GM19324 (cell line): ENCODE results near the gene TP53BP1.
A peak's percentile ranks its signal among the peaks of the same experiment; 100 is the strongest.
"Not testable (repeated sequence)": the region's sequence is repeated elsewhere in the genome, so short reads cannot be mapped to it uniquely, and the experiment has no call there.

Experiments
- ATAC-seq: cut with Tn5 transposase; IDR thresholded peaks from one replicate; pipeline ENCODE4 v1.9.1; 2021; ENCODE audit warnings: mild to moderate bottlenecking, moderate library complexity; ENCODE audit not compliant: unreplicated experiment, low FRiP score

TP53BP1 gene, protein sequence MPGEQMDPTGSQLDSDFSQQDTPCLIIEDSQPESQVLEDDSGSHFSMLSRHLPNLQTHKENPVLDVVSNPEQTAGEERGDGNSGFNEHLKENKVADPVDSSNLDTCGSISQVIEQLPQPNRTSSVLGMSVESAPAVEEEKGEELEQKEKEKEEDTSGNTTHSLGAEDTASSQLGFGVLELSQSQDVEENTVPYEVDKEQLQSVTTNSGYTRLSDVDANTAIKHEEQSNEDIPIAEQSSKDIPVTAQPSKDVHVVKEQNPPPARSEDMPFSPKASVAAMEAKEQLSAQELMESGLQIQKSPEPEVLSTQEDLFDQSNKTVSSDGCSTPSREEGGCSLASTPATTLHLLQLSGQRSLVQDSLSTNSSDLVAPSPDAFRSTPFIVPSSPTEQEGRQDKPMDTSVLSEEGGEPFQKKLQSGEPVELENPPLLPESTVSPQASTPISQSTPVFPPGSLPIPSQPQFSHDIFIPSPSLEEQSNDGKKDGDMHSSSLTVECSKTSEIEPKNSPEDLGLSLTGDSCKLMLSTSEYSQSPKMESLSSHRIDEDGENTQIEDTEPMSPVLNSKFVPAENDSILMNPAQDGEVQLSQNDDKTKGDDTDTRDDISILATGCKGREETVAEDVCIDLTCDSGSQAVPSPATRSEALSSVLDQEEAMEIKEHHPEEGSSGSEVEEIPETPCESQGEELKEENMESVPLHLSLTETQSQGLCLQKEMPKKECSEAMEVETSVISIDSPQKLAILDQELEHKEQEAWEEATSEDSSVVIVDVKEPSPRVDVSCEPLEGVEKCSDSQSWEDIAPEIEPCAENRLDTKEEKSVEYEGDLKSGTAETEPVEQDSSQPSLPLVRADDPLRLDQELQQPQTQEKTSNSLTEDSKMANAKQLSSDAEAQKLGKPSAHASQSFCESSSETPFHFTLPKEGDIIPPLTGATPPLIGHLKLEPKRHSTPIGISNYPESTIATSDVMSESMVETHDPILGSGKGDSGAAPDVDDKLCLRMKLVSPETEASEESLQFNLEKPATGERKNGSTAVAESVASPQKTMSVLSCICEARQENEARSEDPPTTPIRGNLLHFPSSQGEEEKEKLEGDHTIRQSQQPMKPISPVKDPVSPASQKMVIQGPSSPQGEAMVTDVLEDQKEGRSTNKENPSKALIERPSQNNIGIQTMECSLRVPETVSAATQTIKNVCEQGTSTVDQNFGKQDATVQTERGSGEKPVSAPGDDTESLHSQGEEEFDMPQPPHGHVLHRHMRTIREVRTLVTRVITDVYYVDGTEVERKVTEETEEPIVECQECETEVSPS (N-terminal part only)

DNA sequence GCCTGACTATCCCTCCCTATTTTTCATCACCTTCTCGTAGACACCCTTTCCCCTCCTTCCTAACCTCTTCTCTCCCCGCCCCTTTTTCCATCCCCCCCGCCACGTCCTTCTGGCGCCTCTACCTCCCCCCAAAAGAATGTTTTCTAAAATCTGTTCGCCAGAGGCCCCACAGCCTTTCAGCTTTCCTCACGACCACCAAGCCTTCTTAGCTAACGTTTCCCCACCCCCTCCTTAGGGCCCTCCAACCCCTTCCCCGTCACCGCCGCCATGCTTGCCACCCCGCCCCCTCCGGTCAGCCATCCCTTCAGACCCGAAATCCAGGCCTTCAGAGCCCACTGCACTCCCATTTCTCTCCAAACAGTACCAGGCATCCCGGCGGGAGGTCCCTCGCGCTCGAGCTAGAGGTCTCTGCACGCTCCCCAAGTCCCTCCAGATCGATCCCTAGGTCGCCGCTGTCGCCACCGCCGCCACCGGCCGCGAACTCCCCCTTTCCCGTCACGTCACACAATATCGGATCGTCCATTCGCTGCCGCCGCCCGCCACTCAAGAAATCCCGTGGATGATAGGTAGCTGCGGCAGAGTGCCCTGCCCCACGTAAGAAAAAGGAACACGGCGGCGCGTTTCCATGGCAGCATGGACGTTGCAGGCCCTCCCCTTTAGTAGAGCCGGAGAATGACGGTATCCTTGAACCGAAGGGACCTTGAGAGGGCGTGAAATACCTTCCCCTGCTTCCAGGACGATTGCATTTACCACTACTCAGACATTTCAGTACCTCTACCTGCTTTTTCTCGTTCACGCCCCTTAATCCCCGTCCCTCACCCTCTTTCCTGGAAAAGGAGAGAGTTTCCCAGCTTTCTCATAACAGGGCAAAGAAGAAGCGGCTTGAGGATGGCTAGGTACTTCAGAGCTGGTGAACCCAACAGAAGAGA is at the start of gene TP53BP1:
TSS of gene TP53BP1 (minus strand) at position 484 of the 929 bp plus-strand sequence. CDS start at position 371, 113 bp downstream.
- ATAC-seq, result peak; percentile 99

DNA sequence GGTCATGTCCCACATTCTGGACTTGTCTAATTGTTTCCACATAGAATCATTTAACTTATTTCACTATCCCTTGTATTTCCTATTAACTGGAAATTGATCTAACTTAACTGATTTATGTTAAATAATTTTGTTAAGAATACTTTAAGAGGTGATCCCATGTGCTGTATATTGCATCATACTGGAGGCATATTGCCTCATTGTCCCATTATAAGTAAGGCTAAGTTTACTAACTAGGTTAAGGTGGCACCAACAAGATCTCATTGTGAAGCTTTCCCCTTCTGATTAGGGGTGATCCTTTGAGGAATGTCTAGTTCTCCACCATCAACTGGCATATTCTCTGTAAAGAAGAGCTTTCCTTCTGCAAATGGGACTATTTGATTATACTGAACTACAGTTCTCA is 48.8 kb upstream of the TP53BP1 start:
- no peak for ATAC-seq

DNA sequence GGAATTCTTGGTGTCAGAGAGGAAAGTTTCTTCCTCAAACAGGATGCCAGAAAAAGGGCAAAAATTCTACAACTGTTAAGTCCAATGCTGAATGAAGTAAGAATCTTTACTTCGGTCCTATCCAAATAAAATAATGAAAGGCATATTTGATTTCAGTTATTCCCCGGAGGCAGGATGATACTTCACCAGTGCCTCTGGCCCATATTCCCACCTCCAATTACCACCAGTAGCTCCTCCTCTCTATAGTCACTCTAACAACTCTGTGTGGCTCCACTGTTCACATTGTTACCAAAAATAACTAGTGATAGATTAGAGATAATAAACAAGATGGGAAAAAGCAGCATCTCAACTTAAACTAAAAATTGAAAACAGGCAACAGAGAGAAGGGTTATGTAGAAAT is 45.1 kb upstream of the TP53BP1 start:
- ATAC-seq, result no peak

DNA sequence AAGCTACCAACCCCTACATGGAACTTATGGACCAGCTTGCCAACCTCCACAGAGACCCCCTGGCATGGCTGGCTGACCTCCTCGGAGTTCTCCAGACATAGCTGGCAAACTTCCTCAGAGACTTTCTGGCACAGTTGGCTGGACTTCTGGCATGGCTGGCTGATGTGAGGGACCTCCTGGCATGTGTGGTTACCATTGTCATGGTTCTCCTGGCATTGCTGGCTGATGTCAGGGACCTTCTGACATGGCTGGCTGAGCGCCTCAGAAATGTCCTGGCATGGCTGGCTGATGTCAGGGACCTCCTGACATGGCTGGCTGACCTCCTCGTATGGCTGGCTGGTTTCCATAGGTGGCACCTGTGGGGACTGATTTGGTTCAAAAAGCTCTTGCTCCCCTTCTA is 41.9 kb upstream of the TP53BP1 start:
- ATAC-seq, result no peak

DNA sequence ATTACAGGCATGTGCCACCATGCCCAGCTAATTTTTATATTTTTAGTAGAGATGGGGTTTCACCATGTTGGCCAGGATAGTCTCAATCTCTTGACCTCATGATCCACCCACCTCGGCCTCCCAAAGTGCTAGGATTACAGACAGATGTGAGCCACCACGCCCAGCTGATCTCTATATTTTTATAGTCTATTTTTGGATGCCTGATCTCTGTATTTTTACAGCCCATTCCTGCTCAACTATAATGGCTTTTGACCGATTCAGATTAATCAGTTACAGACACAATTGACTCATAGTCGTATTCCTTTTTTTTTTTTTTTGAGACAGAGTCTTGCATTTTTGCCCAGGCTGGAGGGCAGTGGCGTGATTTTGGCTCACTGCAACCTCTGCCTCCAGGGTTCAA is 39.9 kb upstream of the TP53BP1 start:
- not testable (repeated sequence) for ATAC-seq

DNA sequence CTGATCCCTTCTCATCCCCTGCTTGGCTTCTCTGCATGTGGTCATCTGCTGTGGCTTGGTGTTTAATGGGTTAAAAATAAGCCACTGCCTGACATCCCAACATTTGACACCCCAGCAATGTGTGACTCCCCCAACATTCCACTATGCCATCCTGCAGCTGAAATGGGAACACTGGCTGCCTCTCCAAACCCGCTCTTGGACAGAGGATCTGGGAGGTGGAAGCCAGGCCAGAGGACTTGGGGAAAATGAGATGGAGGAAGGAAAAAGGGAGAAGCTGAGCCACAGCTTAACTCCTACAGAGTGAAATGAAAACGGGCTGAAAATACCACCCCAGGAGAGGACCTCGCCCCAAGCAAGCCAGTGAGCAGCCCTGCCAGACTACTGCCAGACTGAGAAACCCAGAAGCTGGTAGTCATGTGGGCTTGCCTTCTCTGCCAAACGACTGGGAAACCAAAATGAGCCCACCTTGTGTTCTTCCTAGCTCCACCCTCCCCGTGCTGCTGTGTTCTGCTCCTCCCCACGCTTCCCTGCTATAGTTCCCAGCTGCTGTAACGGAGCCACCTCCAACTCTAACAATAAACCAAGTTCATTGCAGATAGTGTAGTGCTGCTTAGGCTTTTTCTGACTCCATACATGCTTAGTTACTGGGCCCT is 38.2 kb upstream of the TP53BP1 start:
- ATAC-seq, result no peak

DNA sequence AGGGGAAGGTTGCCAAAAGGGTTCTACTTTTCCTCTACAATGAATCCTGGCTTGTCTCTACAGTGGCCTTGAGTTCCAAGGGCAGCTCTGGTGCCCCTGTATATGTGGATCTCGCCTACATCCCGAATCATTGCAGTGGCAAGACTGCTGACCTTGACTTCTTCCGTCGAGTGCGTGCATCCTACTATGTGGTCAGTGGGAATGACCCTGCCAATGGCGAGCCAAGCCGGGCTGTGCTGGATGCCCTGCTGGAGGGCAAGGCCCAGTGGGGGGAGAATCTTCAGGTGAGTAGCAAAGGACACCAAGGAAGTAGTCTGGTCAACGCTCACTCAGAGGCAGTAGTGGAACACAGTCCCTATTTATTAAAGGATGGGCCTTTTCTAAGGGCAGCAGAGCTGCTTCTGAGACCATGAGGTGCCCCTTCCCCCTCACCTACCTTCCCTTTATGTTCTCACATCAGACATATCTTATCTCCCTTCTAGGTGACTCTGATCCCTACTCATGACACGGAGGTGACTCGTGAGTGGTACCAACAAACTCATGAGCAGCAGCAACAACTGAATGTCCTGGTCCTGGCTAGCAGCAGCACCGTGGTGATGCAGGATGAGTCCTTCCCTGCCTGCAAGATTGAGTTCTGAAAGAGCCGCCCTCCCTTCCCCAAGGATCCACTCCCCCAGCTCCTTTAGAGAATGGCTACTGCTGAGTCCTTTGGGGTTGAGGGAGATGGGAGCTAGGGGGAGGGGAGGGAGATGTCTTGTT is 36.8 kb upstream of the TP53BP1 start:
- ATAC-seq, result no peak

DNA sequence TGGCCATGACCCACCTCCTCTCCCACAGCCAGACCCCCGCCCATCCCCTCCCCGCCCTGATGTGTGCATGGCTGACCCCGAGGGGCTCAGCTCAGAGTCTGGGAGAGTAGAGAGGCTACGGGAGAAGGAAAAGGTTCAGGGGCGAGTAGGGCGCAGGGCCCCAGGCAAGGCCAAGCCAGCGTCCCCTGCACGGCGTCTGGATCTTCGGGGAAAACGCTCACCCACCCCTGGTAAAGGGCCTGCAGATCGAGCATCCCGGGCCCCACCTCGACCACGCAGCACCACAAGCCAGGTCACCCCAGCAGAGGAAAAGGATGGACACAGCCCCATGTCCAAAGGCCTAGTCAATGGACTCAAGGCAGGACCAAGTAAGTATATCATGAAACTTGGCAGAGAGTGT is 36.2 kb upstream of the TP53BP1 start:
- ATAC-seq, result no peak

DNA sequence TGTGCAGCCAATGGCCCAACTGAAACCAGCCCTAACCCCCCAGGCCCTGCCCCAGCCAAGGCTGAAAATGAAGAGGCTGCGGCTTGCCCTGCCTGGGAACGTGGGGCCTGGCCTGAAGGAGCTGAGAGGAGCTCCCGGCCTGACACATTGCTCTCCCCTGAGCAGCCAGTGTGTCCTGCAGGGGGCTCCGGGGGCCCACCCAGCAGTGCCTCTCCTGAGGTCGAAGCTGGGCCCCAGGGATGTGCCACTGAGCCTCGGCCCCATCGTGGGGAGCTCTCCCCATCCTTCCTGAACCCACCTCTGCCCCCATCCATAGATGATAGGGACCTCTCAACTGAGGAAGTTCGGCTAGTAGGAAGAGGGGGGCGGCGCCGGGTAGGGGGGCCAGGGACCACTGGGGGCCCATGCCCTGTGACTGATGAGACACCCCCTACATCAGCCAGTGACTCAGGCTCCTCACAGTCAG is 35.6 kb upstream of the TP53BP1 start:
- ATAC-seq, result no peak

DNA sequence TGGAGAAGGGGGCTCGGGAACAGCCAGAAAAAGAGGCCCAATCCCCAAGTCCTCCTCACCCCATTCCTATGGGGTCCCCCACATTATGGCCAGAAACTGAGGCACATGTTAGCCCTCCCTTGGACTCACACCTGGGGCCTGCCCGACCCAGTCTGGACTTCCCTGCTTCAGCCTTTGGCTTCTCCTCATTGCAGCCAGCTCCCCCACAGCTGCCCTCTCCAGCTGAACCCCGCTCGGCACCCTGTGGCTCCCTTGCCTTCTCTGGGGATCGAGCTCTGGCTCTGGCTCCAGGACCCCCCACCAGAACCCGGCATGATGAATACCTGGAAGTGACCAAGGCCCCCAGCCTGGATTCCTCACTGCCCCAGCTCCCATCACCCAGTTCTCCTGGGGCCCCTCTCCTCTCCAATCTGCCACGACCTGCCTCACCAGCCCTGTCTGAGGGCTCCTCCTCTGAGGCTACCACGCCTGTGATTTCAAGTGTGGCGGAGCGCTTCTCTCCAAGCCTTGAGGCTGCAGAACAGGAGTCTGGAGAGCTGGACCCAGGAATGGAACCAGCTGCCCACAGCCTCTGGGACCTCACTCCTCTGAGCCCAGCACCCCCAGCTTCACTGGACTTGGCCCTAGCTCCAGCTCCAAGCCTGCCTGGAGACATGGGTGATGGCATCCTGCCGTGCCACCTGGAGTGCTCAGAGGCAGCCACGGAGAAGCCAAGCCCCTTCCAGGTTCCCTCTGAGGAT is 35.0 kb upstream of the TP53BP1 start:
- ATAC-seq, result no peak

DNA sequence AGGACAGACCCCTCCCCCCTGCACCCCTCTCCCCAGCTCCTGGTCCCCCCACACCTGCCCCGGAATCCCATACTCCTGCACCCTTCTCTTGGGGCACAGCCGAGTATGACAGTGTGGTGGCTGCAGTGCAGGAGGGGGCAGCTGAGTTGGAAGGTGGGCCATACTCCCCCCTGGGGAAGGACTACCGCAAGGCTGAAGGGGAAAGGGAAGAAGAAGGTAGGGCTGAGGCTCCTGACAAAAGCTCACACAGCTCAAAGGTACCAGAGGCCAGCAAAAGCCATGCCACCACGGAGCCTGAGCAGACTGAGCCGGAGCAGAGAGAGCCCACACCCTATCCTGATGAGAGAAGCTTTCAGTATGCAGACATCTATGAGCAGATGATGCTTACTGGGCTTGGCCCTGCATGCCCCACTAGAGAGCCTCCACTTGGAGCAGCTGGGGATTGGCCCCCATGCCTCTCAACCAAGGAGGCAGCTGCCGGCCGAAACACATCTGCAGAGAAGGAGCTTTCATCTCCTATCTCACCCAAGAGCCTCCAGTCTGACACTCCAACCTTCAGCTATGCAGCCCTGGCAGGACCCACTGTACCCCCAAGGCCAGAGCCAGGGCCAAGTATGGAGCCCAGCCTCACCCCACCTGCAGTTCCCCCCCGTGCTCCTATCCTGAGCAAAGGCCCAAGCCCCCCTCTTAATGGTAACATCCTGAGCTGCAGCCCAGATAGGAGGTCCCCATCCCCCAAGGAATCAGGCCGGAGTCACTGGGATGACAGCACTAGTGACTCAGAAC is 34.3 kb upstream of the TP53BP1 start:
- ATAC-seq, result no peak

DNA sequence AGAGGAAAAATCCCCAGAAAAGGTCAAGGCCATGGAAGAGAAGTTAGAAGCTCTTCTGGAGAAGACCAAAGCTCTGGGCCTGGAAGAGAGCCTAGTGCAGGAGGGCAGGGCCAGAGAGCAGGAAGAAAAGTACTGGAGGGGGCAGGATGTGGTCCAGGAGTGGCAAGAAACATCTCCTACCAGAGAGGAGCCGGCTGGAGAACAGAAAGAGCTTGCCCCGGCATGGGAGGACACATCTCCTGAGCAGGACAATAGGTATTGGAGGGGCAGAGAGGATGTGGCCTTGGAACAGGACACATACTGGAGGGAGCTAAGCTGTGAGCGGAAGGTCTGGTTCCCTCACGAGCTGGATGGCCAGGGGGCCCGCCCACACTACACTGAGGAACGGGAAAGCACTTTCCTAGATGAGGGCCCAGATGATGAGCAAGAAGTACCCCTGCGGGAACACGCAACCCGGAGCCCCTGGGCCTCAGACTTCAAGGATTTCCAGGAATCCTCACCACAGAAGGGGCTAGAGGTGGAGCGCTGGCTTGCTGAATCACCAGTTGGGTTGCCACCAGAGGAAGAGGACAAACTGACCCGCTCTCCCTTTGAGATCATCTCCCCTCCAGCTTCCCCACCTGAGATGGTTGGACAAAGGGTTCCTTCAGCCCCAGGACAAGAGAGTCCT is 33.4 kb upstream of the TP53BP1 start:
- ATAC-seq, result no peak

DNA sequence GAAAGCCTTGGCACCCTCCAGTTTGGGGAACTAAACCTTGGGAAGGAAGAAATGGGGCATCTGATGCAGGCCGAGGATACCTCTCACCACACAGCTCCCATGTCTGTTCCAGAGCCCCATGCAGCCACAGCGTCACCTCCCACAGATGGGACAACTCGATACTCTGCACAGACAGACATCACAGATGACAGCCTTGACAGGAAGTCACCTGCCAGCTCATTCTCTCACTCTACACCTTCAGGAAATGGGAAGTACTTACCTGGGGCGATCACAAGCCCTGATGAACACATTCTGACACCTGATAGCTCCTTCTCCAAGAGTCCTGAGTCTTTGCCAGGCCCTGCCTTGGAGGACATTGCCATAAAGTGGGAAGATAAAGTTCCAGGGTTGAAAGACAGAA is 32.2 kb upstream of the TP53BP1 start:
- ATAC-seq, result no peak

DNA sequence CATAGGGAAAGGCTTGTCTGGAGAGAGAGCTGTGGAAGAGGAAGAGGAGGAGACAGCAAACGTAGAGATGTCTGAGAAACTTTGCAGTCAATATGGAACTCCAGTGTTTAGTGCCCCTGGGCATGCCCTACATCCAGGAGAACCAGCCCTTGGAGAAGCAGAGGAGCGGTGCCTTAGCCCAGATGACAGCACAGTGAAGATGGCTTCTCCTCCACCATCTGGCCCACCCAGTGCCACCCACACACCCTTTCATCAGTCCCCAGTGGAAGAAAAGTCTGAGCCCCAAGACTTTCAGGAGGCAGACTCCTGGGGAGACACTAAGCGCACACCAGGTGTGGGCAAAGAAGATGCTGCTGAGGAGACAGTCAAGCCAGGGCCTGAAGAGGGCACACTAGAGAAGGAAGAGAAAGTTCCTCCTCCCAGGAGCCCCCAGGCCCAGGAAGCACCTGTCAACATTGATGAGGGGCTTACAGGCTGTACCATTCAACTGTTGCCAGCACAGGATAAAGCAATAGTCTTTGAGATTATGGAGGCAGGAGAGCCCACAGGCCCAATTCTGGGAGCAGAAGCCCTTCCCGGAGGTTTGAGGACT is 31.4 kb upstream of the TP53BP1 start:
- no peak for ATAC-seq

DNA sequence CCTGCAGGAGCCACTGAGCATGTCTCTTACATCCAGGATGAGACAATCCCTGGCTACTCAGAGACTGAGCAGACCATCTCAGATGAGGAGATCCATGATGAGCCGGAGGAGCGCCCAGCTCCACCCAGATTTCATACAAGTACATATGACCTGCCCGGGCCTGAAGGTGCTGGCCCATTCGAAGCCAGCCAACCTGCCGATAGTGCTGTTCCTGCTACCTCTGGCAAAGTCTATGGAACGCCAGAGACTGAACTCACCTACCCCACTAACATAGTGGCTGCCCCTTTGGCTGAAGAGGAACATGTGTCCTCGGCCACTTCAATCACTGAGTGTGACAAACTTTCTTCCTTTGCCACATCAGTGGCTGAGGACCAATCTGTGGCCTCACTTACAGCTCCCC is 30.7 kb upstream of the TP53BP1 start:
- no peak for ATAC-seq

DNA sequence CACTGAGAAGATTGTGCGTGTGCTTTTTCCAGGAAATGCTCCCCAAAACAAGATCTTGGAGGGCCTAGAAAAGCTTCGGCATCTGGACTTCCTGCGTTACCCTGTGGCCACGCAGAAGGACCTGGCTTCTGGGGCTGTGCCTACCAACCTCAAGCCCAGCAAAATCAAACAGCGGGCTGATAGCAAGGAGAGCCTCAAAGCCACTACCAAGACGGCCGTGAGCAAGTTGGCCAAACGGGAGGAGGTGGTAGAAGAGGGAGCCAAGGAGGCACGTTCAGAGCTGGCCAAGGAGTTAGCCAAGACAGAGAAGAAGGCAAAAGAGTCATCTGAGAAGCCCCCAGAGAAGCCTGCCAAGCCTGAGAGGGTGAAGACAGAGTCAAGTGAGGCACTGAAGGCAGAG is 29.3 kb upstream of the TP53BP1 start:
- no peak for ATAC-seq
